Caco-2 (cell line): ENCODE data around the gene ASCC1. TPM values are rescaled to one million over a fixed set of nuclear protein-coding genes. Genes with fewer than 3 reads are reported as not detected.

Experiments
- BruUV-seq: library from RNA; stranded (reverse); fragments of 400-500 nt; replicated peaks from 2 replicates; lab custom pipeline; 2021; lab: Mats Ljungman, UMichigan
- CTCF ChIA-PET: fragments of 300-600 bp; sonication (Branson Sonifier 250); formaldehyde crosslinking; loops from one replicate; lab custom pipeline; 2022; ENCODE audit warnings: antibody characterized with exemption; lab: Charles Lee
- POLR2A ChIA-PET: fragments of 300-600 bp; sonication (Branson Sonifier 250); formaldehyde crosslinking; loops from one replicate; lab custom pipeline; 2022; ENCODE audit warnings: antibody characterized with exemption; lab: Charles Lee
- DNase-seq, 2 experiments: peaks; one replicate each; pipeline versions ENCODE4 v3.0.0 to v3.0.0-alpha.2; 2020 to 2022
- H3K27me3 ChIP-seq: replicated peaks from 2 replicates; pipeline ENCODE4 v1.6.0; 2011; ENCODE audit warnings: low read length; ENCODE audit not compliant: control insufficient read depth, insufficient read depth
- H3K36me3 ChIP-seq: 2 replicates; pipeline ENCODE4 v1.5.1; 2011; ENCODE audit warnings: low read length; ENCODE audit not compliant: control insufficient read depth, insufficient read depth
- H3K4me1 ChIP-seq: fragments of 250-450 bp; sonication (Bioruptor Pico); 2 replicates; pipeline ENCODE4 v1.5.1; 2020; ENCODE audit warnings: mild to moderate bottlenecking
- H3K4me3 ChIP-seq: 2 replicates; pipeline ENCODE4 v1.5.1; 2011; ENCODE audit warnings: low read depth, mild to moderate bottlenecking, control low read depth, low read length
- H3K9me3 ChIP-seq: fragments of 250-450 bp; sonication (Bioruptor Pico); 2 replicates; pipeline ENCODE4 v1.5.1; 2020; ENCODE audit warnings: mild to moderate bottlenecking, moderate library complexity
- H3K27ac Mint-ChIP-seq: one replicate; pipeline ENCODE4 v1.8.0; 2022; ENCODE audit warnings: mixed read lengths; ENCODE audit not compliant: unreplicated experiment
- H3K27me3 Mint-ChIP-seq: one replicate; pipeline ENCODE4 v1.8.0; 2022; ENCODE audit warnings: mixed read lengths; ENCODE audit not compliant: insufficient read depth, unreplicated experiment
- H3K36me3 Mint-ChIP-seq: one replicate; pipeline ENCODE4 v1.8.0; 2022; ENCODE audit warnings: mild to moderate bottlenecking, mixed read lengths; ENCODE audit not compliant: insufficient read depth, unreplicated experiment
- H3K4me1 Mint-ChIP-seq: one replicate; pipeline ENCODE4 v1.8.0; 2022; ENCODE audit warnings: low read depth, mixed read lengths; ENCODE audit not compliant: unreplicated experiment
- H3K4me3 Mint-ChIP-seq: one replicate; pipeline ENCODE4 v1.8.0; 2022; ENCODE audit warnings: mild to moderate bottlenecking, moderate library complexity, mixed read lengths; ENCODE audit not compliant: unreplicated experiment
- H3K9me3 Mint-ChIP-seq: one replicate; pipeline ENCODE4 v1.8.0; 2022; ENCODE audit warnings: mixed read lengths; ENCODE audit not compliant: unreplicated experiment
- intact Hi-C: fragments of 100-400 bp; cut with micrococcal nuclease; formaldehyde crosslinking; loops from one replicate; pipeline ENCODE4 v1.10.0; 2022; ENCODE audit not compliant: unreplicated experiment
- total RNA-seq: library from RNA; stranded (reverse); gene quantifications from 2 replicates; pipeline ENCODE4 v1.2.3, GENCODE V29; 2022
- TF ChIP-seq, protein P1 (sequence below), 2 experiments: fragments of 200-600 bp in 1 of 2; IDR thresholded peaks; 1 replicate in 1 of 2; 2 replicates in 1 of 2; pipeline versions ENCODE4 v1.5.1 to v1.8.0; 2011 to 2022; ENCODE audit warnings: antibody characterized with exemption in 1 of 2, control low read depth in 1 of 2, inconsistent platforms in 1 of 2, low read depth in 1 of 2, low read length in 1 of 2, mild to moderate bottlenecking in 1 of 2, moderate library complexity in 1 of 2; ENCODE audit not compliant: insufficient read depth in 1 of 2, severe bottlenecking in 1 of 2, unreplicated experiment in 1 of 2

ASCC1 gene
- total RNA-seq, 1 experiment from 2014 or later = 73.7 TPM

DNA sequence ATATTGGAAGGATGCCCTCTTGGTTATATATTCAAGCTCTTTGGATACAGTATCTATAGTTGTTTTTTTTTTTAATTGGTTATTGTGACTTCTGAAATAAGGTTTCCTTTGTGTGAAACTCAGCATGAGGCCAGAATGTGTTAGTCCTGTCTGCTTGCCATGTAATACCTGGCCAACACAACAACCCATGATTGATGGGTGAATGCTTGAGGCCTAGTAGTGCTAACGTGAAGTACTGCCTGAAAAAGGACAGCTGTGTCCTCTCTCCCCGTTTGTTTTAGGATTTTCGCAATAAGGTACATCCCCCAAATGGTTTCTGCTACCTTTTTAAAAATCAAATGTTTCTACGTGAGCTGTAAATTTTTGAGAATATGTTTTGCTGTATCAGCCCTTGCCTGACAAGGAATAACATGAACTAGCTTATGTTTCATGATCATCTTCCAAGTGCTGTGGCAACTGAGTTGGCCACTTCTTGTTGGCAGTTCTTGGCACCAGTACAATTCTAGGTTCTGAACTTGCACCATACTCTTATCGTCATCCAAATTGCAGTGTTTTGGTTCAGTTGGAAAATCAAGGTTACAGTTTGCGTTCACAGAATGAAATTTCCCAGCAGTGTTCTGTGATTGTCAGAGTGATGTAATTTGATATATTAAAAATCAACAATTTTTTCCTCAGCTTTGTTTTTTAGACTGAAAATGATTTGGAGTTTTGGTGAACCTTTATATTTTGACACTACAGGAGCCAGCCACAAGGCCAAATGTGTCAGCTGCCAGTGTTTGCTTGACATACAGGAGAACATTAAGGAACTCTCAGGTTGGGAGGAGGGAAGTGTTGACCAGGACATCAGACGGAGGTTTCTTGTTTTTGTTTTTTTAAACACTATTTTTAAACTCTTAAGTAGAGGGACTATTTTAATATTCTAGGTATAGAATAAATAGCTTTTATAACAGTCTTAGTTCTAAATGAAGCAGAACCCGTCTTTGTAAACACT lies 13.5 kb upstream of the ASCC1 start:
- H3K4me3 Mint-ChIP-seq = no peak overlapping the region
- H3K27me3 Mint-ChIP-seq = no peaks in the 10 kb centered on the region
- peaks cover 62% of the 10 kb centered on the region for H3K36me3 Mint-ChIP-seq
- no peaks in the 10 kb centered on the region for H3K4me1 ChIP-seq
- no peaks in the 10 kb centered on the region for H3K9me3 Mint-ChIP-seq
- no peaks in the 10 kb centered on the region for H3K27me3 ChIP-seq
- H3K4me3 ChIP-seq = no peak overlapping the region
- no peaks in the 10 kb centered on the region for H3K9me3 ChIP-seq
- TF ChIP-seq, protein P1, sequence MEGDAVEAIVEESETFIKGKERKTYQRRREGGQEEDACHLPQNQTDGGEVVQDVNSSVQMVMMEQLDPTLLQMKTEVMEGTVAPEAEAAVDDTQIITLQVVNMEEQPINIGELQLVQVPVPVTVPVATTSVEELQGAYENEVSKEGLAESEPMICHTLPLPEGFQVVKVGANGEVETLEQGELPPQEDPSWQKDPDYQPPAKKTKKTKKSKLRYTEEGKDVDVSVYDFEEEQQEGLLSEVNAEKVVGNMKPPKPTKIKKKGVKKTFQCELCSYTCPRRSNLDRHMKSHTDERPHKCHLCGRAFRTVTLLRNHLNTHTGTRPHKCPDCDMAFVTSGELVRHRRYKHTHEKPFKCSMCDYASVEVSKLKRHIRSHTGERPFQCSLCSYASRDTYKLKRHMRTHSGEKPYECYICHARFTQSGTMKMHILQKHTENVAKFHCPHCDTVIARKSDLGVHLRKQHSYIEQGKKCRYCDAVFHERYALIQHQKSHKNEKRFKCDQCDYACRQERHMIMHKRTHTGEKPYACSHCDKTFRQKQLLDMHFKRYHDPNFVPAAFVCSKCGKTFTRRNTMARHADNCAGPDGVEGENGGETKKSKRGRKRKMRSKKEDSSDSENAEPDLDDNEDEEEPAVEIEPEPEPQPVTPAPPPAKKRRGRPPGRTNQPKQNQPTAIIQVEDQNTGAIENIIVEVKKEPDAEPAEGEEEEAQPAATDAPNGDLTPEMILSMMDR (IDR thresholded peaks at IDR 0.05; ENCODE audit: insufficient read depth in 1 of 2, low read depth in 1 of 2, low read length in 1 of 2, severe bottlenecking in 1 of 2, unreplicated experiment in 1 of 2) = no peak
- BruUV-seq = no TSS peak
- H3K27ac Mint-ChIP-seq = no peak overlapping the region
- peaks cover 18% of the 10 kb centered on the region for H3K4me1 Mint-ChIP-seq
- POLR2A ChIA-PET = interaction anchor here (1.0 to 2.6 kb wide), 3 partner anchors 13 to 44 kb away, joined by 4 to 13 read pairs (median 4); partner anchors contain the start of genes ASCC1 and DDIT4
- CTCF ChIA-PET = interaction anchor here (0.8 kb wide), 2 partner anchors 29 to 31 kb away, joined by 3 to 5 read pairs; no protein-coding TSS in a partner anchor
- no peak for DNase-seq
- intact Hi-C loops = loop anchor here (2.0 kb wide), 2 partner anchors 31 to 43 kb away; partner anchors contain the start of gene DDIT4
- H3K36me3 ChIP-seq = peaks cover 5% of the 10 kb centered on the region

DNA sequence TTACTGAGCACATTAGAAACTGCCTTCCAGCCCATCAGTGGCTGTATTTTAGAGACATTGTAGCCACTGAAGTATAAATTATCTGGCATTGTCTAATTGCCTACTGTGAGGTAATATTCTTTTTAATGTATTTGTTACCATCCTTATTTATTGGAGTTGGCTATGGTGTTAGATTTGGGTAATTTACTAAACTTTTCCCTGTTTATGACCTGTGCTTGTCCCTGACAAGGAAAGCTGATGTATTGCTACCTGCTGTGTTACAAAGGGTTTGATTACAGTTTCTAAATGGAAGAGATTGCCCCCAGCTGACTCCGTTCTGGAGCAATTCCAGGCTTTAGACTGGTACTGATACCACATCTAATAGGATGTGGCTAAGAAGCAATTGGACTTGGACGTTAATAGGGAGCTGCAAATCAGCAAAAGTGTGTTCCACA lies 12.3 kb upstream of the ASCC1 start:
- no peak overlapping the region for H3K27ac Mint-ChIP-seq

More for the DNA sequence above, 12.3 kb upstream of the ASCC1 start:
- Histone ChIP-seq H3K36me3 (peaks cover 6% of the 10 kb centered on the region), H3K4me3 (no peak overlapping the region), H3K27me3 (no peaks in the 10 kb centered on the region), H3K9me3 (no peaks in the 10 kb centered on the region), H3K4me1 (no peaks in the 10 kb centered on the region)
- ChIA-PET POLR2A (interaction anchor here (0.7 to 2.6 kb wide), 2 partner anchors 45 to 63 kb away, joined by 4 to 13 read pairs; partner anchors contain the start of gene DDIT4), CTCF (no interaction called here)
- H3K27me3 Mint-ChIP-seq = no peaks in the 10 kb centered on the region
- intact Hi-C loops = loop anchor here (2.0 kb wide), 1 partner anchor 44 kb away; the partner anchor contains the start of gene DDIT4
- peaks cover 18% of the 10 kb centered on the region for H3K4me1 Mint-ChIP-seq
- BruUV-seq = no TSS peak
- TF ChIP-seq, protein P1 (IDR thresholded peaks at IDR 0.05; ENCODE audit: insufficient read depth in 1 of 2, low read depth in 1 of 2, low read length in 1 of 2, severe bottlenecking in 1 of 2, unreplicated experiment in 1 of 2) = no peak
- DNase-seq = no peak
- H3K4me3 Mint-ChIP-seq = no peak overlapping the region
- H3K9me3 Mint-ChIP-seq = no peaks in the 10 kb centered on the region
- H3K36me3 Mint-ChIP-seq = peaks cover 61% of the 10 kb centered on the region
